SH-SY5Y (cell line): ENCODE data around the gene ITPR1.

ENCODE experiments used
- GATA2 ChIP-seq: IDR thresholded peaks from 2 replicates; pipeline ENCODE4 v1.6.1; 2011; ENCODE audit warnings: mild to moderate bottlenecking, low read depth, low read length
- GATA3 ChIP-seq: IDR thresholded peaks from 2 replicates; pipeline ENCODE4 v1.6.1; 2011; ENCODE audit warnings: low read depth, mild to moderate bottlenecking, low read length, moderate library complexity

The ITPR1 gene

GRCh38 chr3:4782095-4782494 lies 288.9 kb downstream of the ITPR1 start:
- TF ChIP-seq GATA3, result no peak
- no peak for TF ChIP-seq GATA2

- TF ChIP-seq GATA3 (no peak), GATA2 (no peak)
Observed at GRCh38 chr3:4785551-4785950, 292.4 kb downstream of the ITPR1 start.

- TF ChIP-seq GATA2, result no peak
Observed at GRCh38 chr3:4786431-4786830, 293.3 kb downstream of the ITPR1 start.

- no peak for TF ChIP-seq GATA2
- TF ChIP-seq GATA3, result no peak
Observed at GRCh38 chr3:4791358-4791757, 298.2 kb downstream of the ITPR1 start.

- TF ChIP-seq GATA3, result no peak
- no peak for TF ChIP-seq GATA2
Observed at GRCh38 chr3:4793311-4793710, 300.2 kb downstream of the ITPR1 start.

GRCh38 chr3:4794331-4794730 lies 301.2 kb downstream of the ITPR1 start:
- TF ChIP-seq GATA3 (no peak), GATA2 (no peak)

GRCh38 chr3:4794798-4795197 lies 301.6 kb downstream of the ITPR1 start:
- TF ChIP-seq GATA2 (no peak), GATA3 (no peak)

- TF ChIP-seq GATA2, result no peak
- no peak for TF ChIP-seq GATA3
Observed at GRCh38 chr3:4795905-4796304, 302.8 kb downstream of the ITPR1 start.

GRCh38 chr3:4797201-4797705 lies 304.1 kb downstream of the ITPR1 start:
- TF ChIP-seq GATA3 (no peak), GATA2 (no peak)

GRCh38 chr3:4799266-4800256 lies 306.4 kb downstream of the ITPR1 start:
- TF ChIP-seq GATA2, result no peak
- no peak for TF ChIP-seq GATA3

- no peak for TF ChIP-seq GATA2
- TF ChIP-seq GATA3, result no peak
Observed at GRCh38 chr3:4800595-4800994, 307.4 kb downstream of the ITPR1 start.

GRCh38 chr3:4801892-4802291 lies 308.7 kb downstream of the ITPR1 start:
- TF ChIP-seq GATA2, result no peak
- TF ChIP-seq GATA3, result no peak

- no peak for TF ChIP-seq GATA3
- no peak for TF ChIP-seq GATA2
Observed at GRCh38 chr3:4802903-4803302, 309.8 kb downstream of the ITPR1 start.

- TF ChIP-seq GATA2, result no peak
- TF ChIP-seq GATA3, result no peak
Observed at GRCh38 chr3:4804161-4805058, 311.3 kb downstream of the ITPR1 start.

GRCh38 chr3:4805662-4806061 lies 312.5 kb downstream of the ITPR1 start:
- TF ChIP-seq GATA3 (no peak), GATA2 (no peak)
